A204.1 (cell line): ENCODE data around the gene CRPPA.
"Not testable (repeated sequence)": the region's sequence is repeated elsewhere in the genome, so short reads cannot be mapped to it uniquely, and the experiment has no call there.

Experiments
- FAIRE-seq: peaks from 2 replicates; lab custom pipeline; 2012; peaks lifted over from hg19 to GRCh38; lab: Jason Lieb, UNC

The CRPPA gene

GRCh38 chr7:16421333-16422102 is at the start of gene CRPPA:
Gene CRPPA, minus strand, starts transcription at chr7:16421538. Its CDS starts 216 bp downstream, at chr7:16421322.
- FAIRE-seq, result no peak

- FAIRE-seq, result no peak
These were observed 44.4 kb upstream of the CRPPA start, which contains the start of gene SOSTDC1 for GRCh38 chr7:16465469-16466361. Gene SOSTDC1, minus strand, starts transcription at chr7:16465738. Its CDS starts 70 bp downstream, at chr7:16465668.

- FAIRE-seq, result no peak
These were observed 42.8 kb upstream of the CRPPA start for GRCh38 chr7:16463949-16464715.

GRCh38 chr7:16463520-16463919 is 42.2 kb upstream of the CRPPA start:
- FAIRE-seq, result no peak

- no peak for FAIRE-seq
These were observed 41.1 kb upstream of the CRPPA start for GRCh38 chr7:16462431-16462889.

GRCh38 chr7:16460789-16461493 is 39.6 kb upstream of the CRPPA start:
- FAIRE-seq, result no peak

GRCh38 chr7:16456303-16456702 is 35.0 kb upstream of the CRPPA start:
- FAIRE-seq, result not testable (repeated sequence)

- no peak for FAIRE-seq
These were observed 34.3 kb upstream of the CRPPA start for GRCh38 chr7:16455591-16455990.

- FAIRE-seq, result no peak
These were observed 29.0 kb upstream of the CRPPA start for GRCh38 chr7:16450366-16450765.

GRCh38 chr7:16447876-16448275 is 26.5 kb upstream of the CRPPA start:
- no peak for FAIRE-seq

GRCh38 chr7:16446508-16446907 is 25.2 kb upstream of the CRPPA start:
- no peak for FAIRE-seq

GRCh38 chr7:16443871-16444270 is 22.5 kb upstream of the CRPPA start:
- not testable (repeated sequence) for FAIRE-seq

GRCh38 chr7:16438988-16439387 is 17.6 kb upstream of the CRPPA start:
- FAIRE-seq, result no peak

GRCh38 chr7:16436306-16436705 is 15.0 kb upstream of the CRPPA start:
- FAIRE-seq, result no peak

GRCh38 chr7:16433568-16434122 is 12.3 kb upstream of the CRPPA start:
- no peak for FAIRE-seq

GRCh38 chr7:16432425-16432731 is 11.0 kb upstream of the CRPPA start:
- FAIRE-seq, result no peak

- peak; percentile 90 for FAIRE-seq
These were observed 10.5 kb upstream of the CRPPA start for GRCh38 chr7:16431646-16432424.

- FAIRE-seq, result no peak
These were observed 8.8 kb upstream of the CRPPA start for GRCh38 chr7:16430133-16430532.

- no peak for FAIRE-seq
These were observed 7.3 kb upstream of the CRPPA start for GRCh38 chr7:16428672-16429071.

- no peak for FAIRE-seq
These were observed 6.8 kb upstream of the CRPPA start for GRCh38 chr7:16428182-16428581.

- FAIRE-seq, result no peak
These were observed 2.4 kb upstream of the CRPPA start for GRCh38 chr7:16423761-16424160.
